GM12878 (cell line): Measurements from ENCODE around the gene NLRP9. TPM values are rescaled to one million over a fixed set of nuclear protein-coding genes. Genes with fewer than 3 reads are reported as not detected.

Source experiments
- ATAC-seq: fragments of 200-7000 bp; cut with Tn5 transposase; 3 replicates; pipeline ENCODE4 v1.9.1; 2020; ENCODE audit warnings: mild to moderate bottlenecking, moderate library complexity
- BruUV-seq: library from RNA; stranded (reverse); fragments of 400-500 nt; replicated peaks from 2 replicates; lab custom pipeline; 2021; lab: Mats Ljungman, UMichigan
- CTCF ChIA-PET: fragments of 300-600 bp; sonication (Branson Sonifier 250); formaldehyde crosslinking; extraction: SDS; loops from one replicate; lab custom pipeline; 2021; ENCODE audit warnings: inconsistent platforms; lab: Yijun Ruan, JAX
- POLR2A ChIA-PET: fragments of 350-600 bp; formaldehyde crosslinking; extraction: SDS; loops from one replicate; lab custom pipeline; 2021; ENCODE audit warnings: inconsistent platforms; lab: Charles Lee
- RAD21 ChIA-PET: fragments of 300-600 bp; sonication (Branson Sonifier 250); formaldehyde crosslinking; loops from one replicate; lab custom pipeline; 2023; ENCODE audit warnings: antibody characterized with exemption; ENCODE audit not compliant: unreplicated experiment; lab: Charles Lee
- SMC1A ChIA-PET: fragments of 300-600 bp; sonication (Branson Sonifier 250); formaldehyde crosslinking; loops from one replicate; lab custom pipeline; 2023; ENCODE audit not compliant: unreplicated experiment, uncharacterized antibody; lab: Charles Lee
- DNase-seq: peaks from one replicate; pipeline ENCODE4 v3.0.0-alpha.2; 2011; ENCODE audit warnings: low read depth, low spot score
- FAIRE-seq: peaks from 3 replicates; lab custom pipeline; 2011; peaks lifted over from hg19 to GRCh38; lab: Jason Lieb, UNC
- H2AFZ ChIP-seq: 2 replicates; pipeline ENCODE4 v1.6.0; 2011; ENCODE audit warnings: low read depth, low read length, control low read depth; ENCODE audit not compliant: control insufficient read depth
- H3K27ac ChIP-seq: 2 replicates; pipeline ENCODE4 v1.5.1; 2011; ENCODE audit warnings: control low read depth; ENCODE audit not compliant: control insufficient read depth, insufficient read depth
- H3K27me3 ChIP-seq, 2 experiments: replicated peaks in 1 of 2; 2 replicates each; pipeline versions ENCODE4 v1.6.0 to v1.6.1; 2011; ENCODE audit warnings: low read length in 1 of 2; ENCODE audit not compliant: control insufficient read depth in 2 of 2, insufficient read depth in 2 of 2
- H3K36me3 ChIP-seq, 2 experiments: 2 replicates each; pipeline ENCODE4 v1.5.1; 2011; ENCODE audit warnings: low read length in 1 of 2; ENCODE audit not compliant: control insufficient read depth in 2 of 2, insufficient read depth in 2 of 2
- H3K4me1 ChIP-seq: 2 replicates; pipeline ENCODE4 v1.6.1; 2011; ENCODE audit warnings: mild to moderate bottlenecking, low read length, moderate library complexity, mixed read lengths; ENCODE audit not compliant: control insufficient read depth, insufficient read depth
- H3K4me2 ChIP-seq: 2 replicates; pipeline ENCODE4 v1.6.0; 2011; ENCODE audit warnings: control low read depth; ENCODE audit not compliant: control insufficient read depth, insufficient read depth
- H3K4me3 ChIP-seq: fragments of 200-600 bp; sonication (generic); 2 replicates; pipeline ENCODE4 v1.5.1; 2016
- H3K79me2 ChIP-seq: 2 replicates; pipeline ENCODE4 v1.6.0; 2011; ENCODE audit warnings: low read length; ENCODE audit not compliant: control insufficient read depth, insufficient read depth
- H3K9ac ChIP-seq: 2 replicates; pipeline ENCODE4 v1.8.0; 2011; ENCODE audit warnings: low read length, control low read depth, mixed read lengths; ENCODE audit not compliant: control insufficient read depth, insufficient read depth
- H3K9me3 ChIP-seq: replicated peaks from 3 replicates; pipeline ENCODE4 v1.5.1; 2011; ENCODE audit warnings: mild to moderate bottlenecking, low read length; ENCODE audit not compliant: control insufficient read depth, insufficient read depth
- H4K20me1 ChIP-seq: 2 replicates; pipeline ENCODE4 v1.6.0; 2011; ENCODE audit not compliant: control insufficient read depth, insufficient read depth
- BACH1 ChIP-seq: fragments of 450-650 bp; IDR thresholded peaks from 2 replicates; pipeline ENCODE4 v1.6.1; 2017; ENCODE audit warnings: mild to moderate bottlenecking, borderline replicate concordance
- CBX3 ChIP-seq: fragments of 200-600 bp; sonication (generic); IDR thresholded peaks from 2 replicates; pipeline ENCODE4 v1.6.1; 2016; ENCODE audit warnings: low read depth, borderline replicate concordance
- CREM ChIP-seq: IDR thresholded peaks from 2 replicates; pipeline ENCODE4 v1.6.1; 2014; ENCODE audit warnings: antibody characterized with exemption, low read depth
- FOS ChIP-seq: IDR thresholded peaks from 3 replicates; pipeline ENCODE4 v1.6.1; 2011; ENCODE audit warnings: borderline replicate concordance; ENCODE audit not compliant: insufficient read length; ENCODE audit errors: extremely low read depth
- KAT2A ChIP-seq: conservative IDR thresholded peaks from 2 replicates; pipeline ENCODE4 v1.6.1; 2011; ENCODE audit warnings: low read depth, low read length; ENCODE audit not compliant: control insufficient read depth
- KLF5 ChIP-seq: fragments of 450-650 bp; IDR thresholded peaks from 2 replicates; pipeline ENCODE4 v1.6.1; 2014; ENCODE audit warnings: mild to moderate bottlenecking; ENCODE audit not compliant: partially characterized antibody
- LARP7 ChIP-seq: fragments of 450-650 bp; IDR thresholded peaks from 2 replicates; pipeline ENCODE4 v1.6.1; 2017; ENCODE audit warnings: mild to moderate bottlenecking
- NFIC ChIP-seq: IDR thresholded peaks from 2 replicates; pipeline ENCODE4 v1.6.1; 2012; ENCODE audit warnings: low read depth, mild to moderate bottlenecking, inconsistent platforms, low read length, moderate library complexity
- NFYB ChIP-seq: IDR thresholded peaks from 2 replicates; pipeline ENCODE4 v1.6.1; 2011; ENCODE audit warnings: low read depth, mild to moderate bottlenecking, low read length, improper control_type of control experiment, moderate library complexity; ENCODE audit not compliant: insufficient read depth
- TCF12 ChIP-seq: IDR thresholded peaks from 2 replicates; pipeline ENCODE4 v1.6.1; 2011; ENCODE audit warnings: low read depth, mild to moderate bottlenecking, low read length
- YBX1 ChIP-seq: fragments of 450-650 bp; IDR thresholded peaks from 2 replicates; pipeline ENCODE4 v1.6.1; 2016; ENCODE audit warnings: antibody characterized with exemption
- YY1 ChIP-seq: IDR thresholded peaks from 2 replicates; pipeline ENCODE4 v1.6.1; 2011; ENCODE audit warnings: low read depth, mild to moderate bottlenecking, low read length
- ZNF24 ChIP-seq: fragments of 450-650 bp; IDR thresholded peaks from 2 replicates; pipeline ENCODE4 v1.6.1; 2017; ENCODE audit warnings: antibody characterized with exemption, mild to moderate bottlenecking
- ZNF384 ChIP-seq: IDR thresholded peaks from 2 replicates; pipeline ENCODE4 v1.6.1; 2012; ENCODE audit warnings: low read depth, mild to moderate bottlenecking, low read length, improper control_type of control experiment, borderline replicate concordance
- ZNF622 ChIP-seq: fragments of 450-650 bp; IDR thresholded peaks from 2 replicates; pipeline ENCODE4 v1.6.1; 2017; ENCODE audit warnings: mild to moderate bottlenecking, inconsistent platforms
- WGBS: methylation state at CpG from one replicate; pipeline ENCODE4 v1.1.6; 2016; ENCODE audit warnings: low lambda C conversion rate; ENCODE audit not compliant: insufficient replicate concordance, insufficient coverage; ENCODE audit errors: missing lambda C conversion rate; 5-methylcytosine and 5-hydroxymethylcytosine counted together
- in situ Hi-C: fragments of 300-500 bp; cut with MboI; formaldehyde crosslinking; loops from 9 replicates; pipeline ENCODE4 v1.14.3; 2018; ENCODE audit warnings: mixed read lengths
- intact Hi-C: fragments of 100-400 bp; cut with micrococcal nuclease; formaldehyde crosslinking; loops from one replicate; pipeline ENCODE4 v1.14.2; 2022; ENCODE audit not compliant: unreplicated experiment
- polyA plus RNA-seq, 11 experiments: library from polyadenylated mRNA; depleted of rRNA in 4 of 11; unstranded in 6 of 11; stranded (reverse) in 5 of 11; fragments of >200 nt; fragmentation: Nextera tagmentation in 4 of 11; fragmentation: Illumina TruSeq in 1 of 11; extraction: Ambion mirVana in 4 of 11; extraction: Trizol in 1 of 11; gene quantifications; 1 replicate in 1 of 11; 2 replicates in 10 of 11; pipeline versions ENCODE4 v1.2.1 to v1.2.3, GENCODE V29; 2011 to 2016; ENCODE audit warnings: inconsistent platforms in 2 of 11, missing spikeins in 2 of 11, low read depth in 1 of 11
- total RNA-seq, 4 experiments: library from RNA; depleted of rRNA in 3 of 4; stranded (reverse); fragments of >200 nt in 3 of 4; fragmentation: Illumina TruSeq in 1 of 4; extraction: Trizol in 1 of 4; gene quantifications; 2 replicates each; pipeline versions ENCODE4 v1.2.1 to v1.2.3, GENCODE V29; 2013 to 2021
- TF ChIP-seq, protein P1 (sequence below): IDR thresholded peaks from 2 replicates; pipeline ENCODE4 v1.6.1; 2011; ENCODE audit warnings: low read depth, low read length, improper control_type of control experiment, borderline replicate concordance
- TF ChIP-seq, protein P2 (sequence below): fragments of 450-650 bp; IDR thresholded peaks from 2 replicates; pipeline ENCODE4 v1.6.1; 2016; ENCODE audit warnings: mild to moderate bottlenecking, moderate library complexity, borderline replicate concordance
- TF ChIP-seq, protein P3 (sequence below): fragments of 450-650 bp; IDR thresholded peaks from 2 replicates; pipeline ENCODE4 v1.6.1; 2017; ENCODE audit warnings: mild to moderate bottlenecking

The NLRP9 gene
- total and polyA plus RNA-seq, 10 of the 15 experiments (the other 5 are each of a cell fraction or from before 2014, with no cell fraction given), result not detected

DNA sequence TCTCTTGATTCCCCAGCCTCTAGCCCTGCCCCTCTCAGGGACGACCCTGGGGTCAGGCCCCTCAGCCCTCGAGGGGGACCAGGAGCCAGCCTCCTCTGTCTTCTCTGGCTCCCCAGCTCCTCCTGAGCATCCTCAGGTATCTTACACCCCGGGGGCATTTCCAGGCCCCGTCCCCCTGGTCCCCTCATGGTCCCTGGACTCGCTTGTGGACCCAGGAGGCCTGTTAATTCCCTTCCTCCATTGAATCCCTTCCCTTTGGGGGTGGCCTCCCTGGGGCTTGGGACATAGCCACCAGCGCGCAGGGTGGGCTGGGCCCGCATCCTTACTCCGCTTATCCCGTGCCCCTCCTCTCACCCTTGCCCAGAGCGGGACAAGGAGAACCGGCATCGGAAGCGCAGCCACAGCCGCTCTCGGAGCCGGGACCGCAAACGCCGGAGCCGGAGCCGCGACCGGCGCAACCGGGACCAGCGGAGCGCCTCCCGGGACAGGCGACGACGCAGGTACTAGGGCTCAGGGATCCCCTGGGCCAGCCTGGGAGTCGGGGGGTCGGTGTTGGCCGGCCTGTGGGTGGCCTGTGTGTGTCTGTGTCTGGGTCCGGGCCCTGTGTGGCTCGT, 79.2 kb downstream of the NLRP9 start:
- H3K36me3 ChIP-seq, result peaks cover 20 to 46% of the 10 kb centered on the region in 2 experiments
- no peaks in the 10 kb centered on the region for H3K9me3 ChIP-seq
- peak overlapping the region; percentile 94 for H3K4me2 ChIP-seq
- ATAC-seq (no peak), FAIRE-seq (no peak), DNase-seq (no peak)
- ChIA-PET CTCF (no interaction called here), POLR2A (interaction anchor here (1.1 kb wide), 1 partner anchor 18 kb away, joined by 3 read pairs; no protein-coding TSS in a partner anchor), RAD21 (interaction anchor here (2.3 kb wide), 1 partner anchor 13 kb away, joined by 9 read pairs; no protein-coding TSS in a partner anchor), SMC1A (interaction anchor here (3.2 kb wide), 1 partner anchor 12 kb away, joined by 15 read pairs; no protein-coding TSS in a partner anchor)
- peaks cover 12% of the 10 kb centered on the region for H3K4me1 ChIP-seq
- peak overlapping the region; percentile 52 for H3K4me3 ChIP-seq
- no peak overlapping the region for H2AFZ ChIP-seq
- no peak overlapping the region for H3K27ac ChIP-seq
- TF ChIP-seq ZNF622, result no peak
- TF ChIP-seq, protein P1, sequence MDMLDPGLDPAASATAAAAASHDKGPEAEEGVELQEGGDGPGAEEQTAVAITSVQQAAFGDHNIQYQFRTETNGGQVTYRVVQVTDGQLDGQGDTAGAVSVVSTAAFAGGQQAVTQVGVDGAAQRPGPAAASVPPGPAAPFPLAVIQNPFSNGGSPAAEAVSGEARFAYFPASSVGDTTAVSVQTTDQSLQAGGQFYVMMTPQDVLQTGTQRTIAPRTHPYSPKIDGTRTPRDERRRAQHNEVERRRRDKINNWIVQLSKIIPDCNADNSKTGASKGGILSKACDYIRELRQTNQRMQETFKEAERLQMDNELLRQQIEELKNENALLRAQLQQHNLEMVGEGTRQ, result no peak
- no peak for TF ChIP-seq NFYB
- no peak for TF ChIP-seq YY1
- TF ChIP-seq FOS, result no peak
- no peak for TF ChIP-seq LARP7
- TF ChIP-seq, protein P2, sequence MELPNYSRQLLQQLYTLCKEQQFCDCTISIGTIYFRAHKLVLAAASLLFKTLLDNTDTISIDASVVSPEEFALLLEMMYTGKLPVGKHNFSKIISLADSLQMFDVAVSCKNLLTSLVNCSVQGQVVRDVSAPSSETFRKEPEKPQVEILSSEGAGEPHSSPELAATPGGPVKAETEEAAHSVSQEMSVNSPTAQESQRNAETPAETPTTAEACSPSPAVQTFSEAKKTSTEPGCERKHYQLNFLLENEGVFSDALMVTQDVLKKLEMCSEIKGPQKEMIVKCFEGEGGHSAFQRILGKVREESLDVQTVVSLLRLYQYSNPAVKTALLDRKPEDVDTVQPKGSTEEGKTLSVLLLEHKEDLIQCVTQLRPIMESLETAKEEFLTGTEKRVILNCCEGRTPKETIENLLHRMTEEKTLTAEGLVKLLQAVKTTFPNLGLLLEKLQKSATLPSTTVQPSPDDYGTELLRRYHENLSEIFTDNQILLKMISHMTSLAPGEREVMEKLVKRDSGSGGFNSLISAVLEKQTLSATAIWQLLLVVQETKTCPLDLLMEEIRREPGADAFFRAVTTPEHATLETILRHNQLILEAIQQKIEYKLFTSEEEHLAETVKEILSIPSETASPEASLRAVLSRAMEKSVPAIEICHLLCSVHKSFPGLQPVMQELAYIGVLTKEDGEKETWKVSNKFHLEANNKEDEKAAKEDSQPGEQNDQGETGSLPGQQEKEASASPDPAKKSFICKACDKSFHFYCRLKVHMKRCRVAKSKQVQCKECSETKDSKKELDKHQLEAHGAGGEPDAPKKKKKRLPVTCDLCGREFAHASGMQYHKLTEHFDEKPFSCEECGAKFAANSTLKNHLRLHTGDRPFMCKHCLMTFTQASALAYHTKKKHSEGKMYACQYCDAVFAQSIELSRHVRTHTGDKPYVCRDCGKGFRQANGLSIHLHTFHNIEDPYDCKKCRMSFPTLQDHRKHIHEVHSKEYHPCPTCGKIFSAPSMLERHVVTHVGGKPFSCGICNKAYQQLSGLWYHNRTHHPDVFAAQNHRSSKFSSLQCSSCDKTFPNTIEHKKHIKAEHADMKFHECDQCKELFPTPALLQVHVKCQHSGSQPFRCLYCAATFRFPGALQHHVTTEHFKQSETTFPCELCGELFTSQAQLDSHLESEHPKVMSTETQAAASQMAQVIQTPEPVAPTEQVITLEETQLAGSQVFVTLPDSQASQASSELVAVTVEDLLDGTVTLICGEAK, result no peak
- TF ChIP-seq BACH1, result no peak
- no peak for TF ChIP-seq CREM
- no peak for TF ChIP-seq TCF12
- TF ChIP-seq NFIC, result no peak
- TF ChIP-seq KAT2A, result no peak
- TF ChIP-seq, protein P3, sequence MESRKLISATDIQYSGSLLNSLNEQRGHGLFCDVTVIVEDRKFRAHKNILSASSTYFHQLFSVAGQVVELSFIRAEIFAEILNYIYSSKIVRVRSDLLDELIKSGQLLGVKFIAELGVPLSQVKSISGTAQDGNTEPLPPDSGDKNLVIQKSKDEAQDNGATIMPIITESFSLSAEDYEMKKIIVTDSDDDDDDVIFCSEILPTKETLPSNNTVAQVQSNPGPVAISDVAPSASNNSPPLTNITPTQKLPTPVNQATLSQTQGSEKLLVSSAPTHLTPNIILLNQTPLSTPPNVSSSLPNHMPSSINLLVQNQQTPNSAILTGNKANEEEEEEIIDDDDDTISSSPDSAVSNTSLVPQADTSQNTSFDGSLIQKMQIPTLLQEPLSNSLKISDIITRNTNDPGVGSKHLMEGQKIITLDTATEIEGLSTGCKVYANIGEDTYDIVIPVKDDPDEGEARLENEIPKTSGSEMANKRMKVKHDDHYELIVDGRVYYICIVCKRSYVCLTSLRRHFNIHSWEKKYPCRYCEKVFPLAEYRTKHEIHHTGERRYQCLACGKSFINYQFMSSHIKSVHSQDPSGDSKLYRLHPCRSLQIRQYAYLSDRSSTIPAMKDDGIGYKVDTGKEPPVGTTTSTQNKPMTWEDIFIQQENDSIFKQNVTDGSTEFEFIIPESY, result no peak
- TF ChIP-seq KLF5, result no peak
- no peak for TF ChIP-seq CBX3
- TF ChIP-seq ZNF24, result no peak
- no peak for TF ChIP-seq YBX1
- TF ChIP-seq ZNF384, result no peak
- in situ Hi-C loops, result loop anchor here (10.0 to 25.0 kb wide), 2 partner anchors 1194 to 1522 kb away; partner anchors contain the start of genes CNOT3 and LENG9
- BruUV-seq, result no TSS peak
- H3K79me2 ChIP-seq, result peaks cover 63% of the 10 kb centered on the region
- intact Hi-C loops, result no loop called here
- H4K20me1 ChIP-seq, result peaks cover 23% of the 10 kb centered on the region
- WGBS, result 97% methylated on average over 33 of the region's 37 CpGs
- peak overlapping the region; percentile 98 for H3K9ac ChIP-seq
- H3K27me3 ChIP-seq, result no peaks in the 10 kb centered on the region
